Lung microvascular endothelial cell (primary cell): ENCODE measurements around the gene PHACTR2. TPM values are rescaled to one million over a fixed set of nuclear protein-coding genes. Genes with fewer than 3 reads are reported as not detected.
"Not testable (repeated sequence)": the region's sequence is repeated elsewhere in the genome, so short reads cannot be mapped to it uniquely, and the experiment has no call there.

Source experiments
- DNase-seq, 2 donors: peaks; one replicate each; pipeline versions ENCODE4 v3.0.0 to v3.0.0-alpha.2; 2010; ENCODE audit warnings: low read depth in 2 of 2
- total RNA-seq: library from RNA; depleted of rRNA; stranded (reverse); fragments of >200 nt; gene quantifications from 2 replicates; pipeline ENCODE4 v1.2.1, GENCODE V29; 2014

Gene PHACTR2
- total RNA-seq: 145 and 207 TPM in 2 replicates

DNA sequence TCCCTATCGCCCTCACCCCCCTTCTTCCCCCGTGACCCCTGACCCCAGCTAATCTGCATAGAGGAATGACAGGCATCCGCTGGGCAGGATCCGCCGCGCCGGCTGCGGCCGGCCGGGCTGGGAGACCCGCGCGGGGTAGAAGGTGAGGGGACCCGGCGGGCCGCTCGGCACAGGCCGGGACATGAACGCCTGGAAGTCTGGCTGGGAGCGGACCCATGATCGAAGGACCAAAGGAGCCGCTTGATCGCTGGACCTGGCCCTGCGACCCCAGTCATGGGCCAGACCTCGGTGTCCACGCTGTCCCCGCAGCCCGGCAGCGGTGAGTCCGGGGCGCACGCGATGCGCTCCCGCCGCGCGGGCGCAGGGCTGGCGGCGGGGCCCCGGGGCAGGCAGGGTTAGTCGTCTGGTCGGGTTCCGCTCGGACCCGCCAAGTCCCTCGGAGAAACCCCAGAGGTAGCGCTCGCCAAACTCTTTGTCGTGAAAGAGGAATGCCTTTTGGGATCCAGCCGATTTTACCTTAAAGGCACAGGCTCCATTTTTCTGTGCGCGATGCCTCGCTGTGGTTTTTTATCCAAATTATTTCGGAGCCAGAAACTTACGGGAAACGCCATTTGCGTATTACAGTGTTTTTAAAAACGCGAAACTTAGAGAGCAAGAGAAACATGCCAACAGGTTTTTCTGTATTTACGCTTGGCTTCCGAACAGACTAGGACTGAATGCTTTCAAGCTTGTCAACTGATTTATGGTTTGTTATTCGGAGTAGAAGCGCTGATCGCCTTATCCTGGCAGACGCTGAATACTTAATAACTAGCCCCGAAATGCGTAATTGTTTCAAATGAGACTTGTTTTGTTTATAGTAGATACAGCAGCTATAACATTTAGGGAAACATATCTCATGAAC is at the start of gene PHACTR2:
PHACTR2 (plus strand) TSS at position 75 of the 901 bp plus-strand sequence; CDS start at position 274, 199 bp downstream.
- peak; percentile 84 to 92 for DNase-seq

DNA sequence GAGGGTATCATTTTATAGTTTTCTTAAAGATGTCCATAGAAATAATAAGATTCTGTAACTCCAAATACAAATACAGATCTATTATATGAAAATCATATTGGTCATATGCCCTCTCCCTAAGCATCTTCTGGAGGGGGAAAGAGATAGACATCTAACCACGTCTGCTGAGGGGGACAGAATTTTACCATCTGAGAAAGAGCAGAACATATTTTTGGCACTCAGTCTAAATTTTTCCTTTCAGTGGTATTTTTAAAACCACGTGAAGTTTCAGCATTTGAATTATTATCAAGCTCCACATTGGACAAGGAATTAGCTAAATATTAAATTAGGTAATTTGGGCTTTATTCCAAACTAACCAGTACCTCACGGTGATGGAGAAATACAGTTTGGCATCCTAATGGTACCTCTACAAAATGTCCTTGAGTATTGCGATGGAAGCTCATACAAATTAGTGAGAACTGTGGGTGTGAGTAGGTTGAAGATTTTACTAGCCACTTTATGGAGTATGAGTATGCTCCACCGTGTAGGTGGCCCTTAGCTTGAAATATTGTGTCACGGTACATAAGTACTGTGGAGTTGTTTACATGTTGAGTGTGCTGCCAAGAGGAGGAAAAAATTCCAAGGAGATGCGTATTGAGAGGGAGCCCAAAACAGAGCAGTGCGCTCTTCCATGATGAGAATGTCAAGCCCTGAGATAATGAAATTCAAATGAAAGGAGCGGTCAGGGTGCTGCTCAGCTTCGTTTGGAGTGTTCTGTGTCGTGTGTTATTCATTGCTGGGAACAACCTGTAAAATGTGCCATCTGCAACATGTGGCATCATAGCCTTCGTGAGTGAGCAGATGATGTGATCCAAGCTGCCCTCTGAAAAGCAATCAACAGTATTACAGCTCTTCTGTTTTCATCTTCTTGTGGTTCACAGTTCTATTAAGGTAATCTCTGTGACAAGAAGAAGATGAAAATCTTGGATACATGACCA is 48.4 kb upstream of the PHACTR2 start:
- no peak for DNase-seq

DNA sequence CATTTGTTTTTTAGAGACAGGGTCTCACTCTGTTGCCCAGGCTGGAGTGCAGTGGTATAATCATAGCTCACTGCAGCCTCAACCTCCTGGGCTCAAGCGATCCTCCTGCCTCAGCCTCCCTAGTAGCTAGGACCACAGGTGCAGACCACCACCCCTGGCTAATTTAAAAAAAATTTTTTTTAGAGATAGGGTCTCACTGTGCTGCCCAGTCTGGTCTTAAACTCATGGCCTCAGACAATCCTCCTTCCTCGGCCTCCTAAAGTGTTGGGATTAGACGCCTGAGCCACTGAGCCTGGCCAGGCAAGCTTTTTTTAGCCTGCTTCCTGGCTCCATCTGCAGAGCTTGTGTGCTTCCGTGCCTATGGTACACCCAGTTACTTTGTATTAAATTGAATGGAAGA is 46.6 kb upstream of the PHACTR2 start:
- DNase-seq: not testable (repeated sequence)

DNA sequence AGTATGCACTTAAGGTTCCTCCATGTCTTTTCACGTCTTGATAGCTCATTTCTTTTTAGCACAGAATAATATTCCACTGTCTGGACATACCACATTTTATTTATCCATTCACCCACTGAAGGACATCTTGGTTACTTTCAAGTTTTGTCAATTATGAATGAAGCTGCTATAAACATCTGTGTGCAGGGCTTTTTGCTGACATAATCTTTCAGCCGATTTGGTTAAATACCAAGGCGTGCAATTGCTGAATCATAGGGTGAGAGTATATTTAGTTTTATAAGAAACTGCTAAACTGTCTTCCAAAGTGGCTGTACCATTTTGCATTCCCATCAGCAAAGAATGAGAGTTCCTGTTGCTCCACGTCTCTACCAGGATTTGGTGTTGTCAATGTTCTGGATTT is 44.9 kb upstream of the PHACTR2 start:
- DNase-seq: no peak

DNA sequence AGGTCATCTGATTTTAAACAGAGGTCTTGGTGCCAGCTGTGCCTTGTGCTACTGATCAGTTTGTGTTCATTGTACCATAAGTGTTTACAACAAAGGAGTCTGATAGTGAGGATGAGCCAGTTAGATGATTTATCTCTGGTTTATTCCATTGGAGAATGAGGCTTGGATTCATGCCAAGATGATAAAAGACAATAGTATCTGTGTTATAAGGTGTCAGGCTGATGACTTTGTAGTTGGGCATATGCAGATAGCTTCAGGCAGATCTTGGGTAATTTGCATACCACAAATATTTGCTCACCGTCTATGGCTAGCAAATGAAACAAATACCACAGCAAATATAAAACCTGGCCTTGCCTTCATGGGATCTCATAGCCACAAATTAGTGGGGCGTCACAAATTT is 43.3 kb upstream of the PHACTR2 start:
- DNase-seq: peak in 1 of 2 donors; percentile 49

- no peak for DNase-seq
These were observed 40.1 kb upstream of the PHACTR2 start for GRCh38 chr6:143637691-143638090.

- no peak for DNase-seq
These were observed 35.4 kb upstream of the PHACTR2 start for GRCh38 chr6:143642403-143642802.

- DNase-seq: no peak
These were observed 30.6 kb upstream of the PHACTR2 start for GRCh38 chr6:143647191-143647590.

GRCh38 chr6:143647732-143648131 is 30.0 kb upstream of the PHACTR2 start:
- no peak for DNase-seq

DNA sequence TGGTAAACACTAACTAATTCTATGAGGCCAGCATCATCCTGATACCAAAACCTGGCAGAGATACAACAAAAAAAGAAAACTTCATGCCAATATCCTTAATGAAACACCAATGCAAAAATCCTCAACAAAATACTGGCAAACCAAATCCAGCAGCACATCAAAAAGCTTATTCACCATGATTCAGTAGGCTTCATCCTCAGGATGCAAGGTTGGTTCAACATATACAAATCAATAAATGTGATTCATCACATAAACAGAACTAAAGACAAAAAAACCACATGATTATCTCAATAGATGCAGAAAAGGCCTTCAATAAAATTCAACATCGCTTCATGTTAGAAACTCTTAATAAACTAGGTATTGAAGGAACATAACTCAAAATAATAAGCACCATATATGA is 28.4 kb upstream of the PHACTR2 start:
- not testable (repeated sequence) for DNase-seq

GRCh38 chr6:143651328-143651727 is 26.4 kb upstream of the PHACTR2 start:
- not testable (repeated sequence) for DNase-seq

DNA sequence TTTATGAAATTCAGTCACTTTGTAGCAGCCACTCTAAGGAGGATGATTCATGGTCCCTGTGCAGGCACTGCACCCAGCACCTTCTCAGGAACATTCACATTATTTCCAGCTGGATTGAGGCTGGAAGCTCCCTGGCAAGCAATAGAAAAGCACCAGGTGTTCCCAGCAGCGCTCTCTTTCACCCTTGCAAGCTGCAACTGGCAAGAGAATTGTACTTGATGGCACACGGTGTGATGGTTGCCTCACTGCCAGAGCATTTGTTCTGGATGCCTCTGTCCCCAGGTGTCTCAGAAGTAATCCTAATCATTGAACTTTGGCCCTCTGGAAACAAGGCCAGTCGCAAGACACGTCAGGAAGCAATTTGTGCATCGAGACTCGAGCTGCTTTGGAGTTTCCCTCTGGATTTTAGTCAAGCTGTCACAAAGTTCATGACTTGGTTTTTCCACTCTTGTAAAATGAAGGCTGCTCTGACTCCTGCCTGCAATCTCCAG is 24.9 kb upstream of the PHACTR2 start:
- DNase-seq: no peak

- no peak for DNase-seq
These were observed 22.2 kb upstream of the PHACTR2 start for GRCh38 chr6:143655541-143655940.

DNA sequence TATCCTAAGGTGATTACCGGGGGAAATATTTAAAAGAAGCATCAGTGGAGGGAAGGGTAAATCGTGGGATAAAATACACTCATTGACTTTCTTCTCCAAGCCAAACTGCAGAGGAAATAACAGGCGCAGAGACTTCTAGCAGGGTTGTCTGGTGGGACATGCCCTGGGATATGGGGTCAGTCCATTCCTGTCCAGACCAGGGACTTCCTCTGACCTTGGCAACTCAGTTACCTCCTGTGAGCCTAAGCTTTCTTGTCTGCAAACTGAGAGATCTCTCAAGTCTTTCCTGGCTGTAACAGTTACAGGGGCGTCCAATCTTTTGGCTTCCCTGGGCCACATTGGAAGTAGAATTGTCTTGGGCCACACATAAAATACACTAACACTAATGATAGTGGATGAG is 21.7 kb upstream of the PHACTR2 start:
- DNase-seq: no peak

DNA sequence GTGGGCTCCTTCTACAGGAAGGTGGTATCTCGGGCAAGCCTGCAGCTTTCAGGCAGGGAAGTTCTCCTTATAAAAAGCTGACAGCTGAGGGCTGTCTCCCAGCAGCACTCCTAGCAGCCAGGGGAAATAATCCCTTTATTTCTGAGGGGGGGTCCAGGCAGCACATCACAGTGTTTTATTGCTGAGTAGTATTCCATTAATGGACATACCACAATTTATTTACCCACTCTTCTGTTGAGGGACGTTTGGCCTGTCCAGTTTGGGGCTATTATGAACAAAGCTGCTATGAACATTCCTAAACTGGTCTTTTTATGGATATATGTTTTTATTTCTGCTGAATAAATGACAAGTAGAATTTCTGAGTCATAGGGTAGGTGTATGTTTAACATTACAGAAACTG is 20.0 kb upstream of the PHACTR2 start:
- no peak for DNase-seq

- not testable (repeated sequence) for DNase-seq
These were observed 17.6 kb upstream of the PHACTR2 start for GRCh38 chr6:143660170-143660569.

GRCh38 chr6:143664171-143664570 is 13.6 kb upstream of the PHACTR2 start:
- no peak for DNase-seq

GRCh38 chr6:143666007-143666406 is 11.8 kb upstream of the PHACTR2 start:
- not testable (repeated sequence) for DNase-seq

DNA sequence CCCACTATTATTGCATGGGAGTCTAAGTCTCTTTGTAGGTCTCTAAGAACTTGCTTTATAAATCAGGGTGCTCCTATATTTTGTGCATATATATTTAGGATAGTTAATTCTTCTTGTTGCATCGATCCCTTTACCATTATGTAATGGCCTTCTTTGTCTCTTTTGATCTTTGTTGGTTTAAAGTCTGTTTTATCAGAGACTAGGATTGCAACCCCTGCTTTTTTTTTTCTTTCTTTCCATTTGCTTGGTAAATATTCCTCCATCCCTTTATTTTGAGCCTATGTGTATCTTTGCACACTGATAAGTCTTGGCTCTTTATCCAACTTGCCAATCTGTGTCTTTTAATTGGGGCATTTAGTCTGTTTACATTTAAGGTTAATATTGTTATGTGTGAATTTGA is 8.3 kb upstream of the PHACTR2 start:
- DNase-seq: not testable (repeated sequence)

- peak; percentile 45 to 82 for DNase-seq
These were observed 4.1 kb upstream of the PHACTR2 start for GRCh38 chr6:143673669-143674068.

- DNase-seq: no peak
These were observed 3.0 kb upstream of the PHACTR2 start for GRCh38 chr6:143674483-143675381.
